GM19455 (cell line): Measurements from ENCODE around the gene GALR1.
"Not testable (repeated sequence)": the region's sequence is repeated elsewhere in the genome, so short reads cannot be mapped to it uniquely, and the experiment has no call there.

Experiments
- ATAC-seq: cut with Tn5 transposase; IDR thresholded peaks from one replicate; pipeline ENCODE4 v1.9.1; 2021; ENCODE audit not compliant: unreplicated experiment

Gene GALR1

GRCh38 chr18:77250926-77251729, 1.5 kb downstream of the GALR1 start:
- ATAC-seq = no peak

DNA sequence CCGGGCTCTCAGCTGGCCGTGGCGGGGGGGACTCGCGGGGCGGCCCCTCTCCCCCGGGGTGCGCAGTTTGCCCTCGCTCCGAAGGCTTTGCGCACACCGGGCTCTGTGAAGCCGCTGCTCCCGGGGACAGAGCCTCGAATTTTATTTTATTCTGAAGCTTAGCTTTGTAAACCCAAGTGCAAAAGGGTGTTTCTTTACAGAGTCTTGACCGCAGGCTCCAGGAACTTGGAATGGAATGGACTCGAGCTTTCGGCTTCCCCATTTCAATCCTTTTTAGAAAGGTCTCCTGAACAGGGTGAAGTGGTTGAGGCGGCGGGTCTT, 2.0 kb downstream of the GALR1 start:
- no peak for ATAC-seq

GRCh38 chr18:77254711-77255405, 5.2 kb downstream of the GALR1 start:
- ATAC-seq = no peak

DNA sequence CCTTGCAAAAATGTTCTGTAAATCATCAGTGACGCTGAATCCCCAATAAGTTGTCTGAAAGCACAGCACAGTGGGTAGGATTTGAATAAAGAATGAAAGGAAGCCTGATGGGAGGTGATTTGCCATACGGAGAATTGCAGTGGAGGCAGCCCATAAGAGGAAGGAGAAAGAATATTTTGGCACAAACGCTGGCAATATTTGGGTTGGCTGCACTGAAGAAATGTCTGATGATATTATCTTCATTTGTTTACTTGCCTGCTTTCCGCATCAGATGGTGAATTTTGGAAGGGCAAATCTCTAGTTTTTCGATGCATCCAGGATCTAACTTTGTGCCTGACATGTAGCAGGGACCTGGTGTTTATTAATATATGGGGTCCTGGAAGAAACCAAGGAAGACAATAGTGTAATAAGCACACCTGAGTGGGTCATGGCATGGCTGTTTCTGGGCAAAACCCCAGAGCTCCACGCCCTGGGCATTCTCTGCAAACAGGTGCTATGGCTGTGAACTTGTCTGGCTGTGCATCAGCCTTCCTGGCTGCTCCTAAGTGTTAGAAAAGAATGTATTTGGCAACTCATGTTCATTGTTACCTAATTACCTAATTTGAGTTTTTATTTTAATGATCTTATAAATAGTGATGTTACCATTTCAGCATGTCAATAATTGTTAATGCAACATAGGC, 5.9 kb downstream of the GALR1 start:
- ATAC-seq = no peak

DNA sequence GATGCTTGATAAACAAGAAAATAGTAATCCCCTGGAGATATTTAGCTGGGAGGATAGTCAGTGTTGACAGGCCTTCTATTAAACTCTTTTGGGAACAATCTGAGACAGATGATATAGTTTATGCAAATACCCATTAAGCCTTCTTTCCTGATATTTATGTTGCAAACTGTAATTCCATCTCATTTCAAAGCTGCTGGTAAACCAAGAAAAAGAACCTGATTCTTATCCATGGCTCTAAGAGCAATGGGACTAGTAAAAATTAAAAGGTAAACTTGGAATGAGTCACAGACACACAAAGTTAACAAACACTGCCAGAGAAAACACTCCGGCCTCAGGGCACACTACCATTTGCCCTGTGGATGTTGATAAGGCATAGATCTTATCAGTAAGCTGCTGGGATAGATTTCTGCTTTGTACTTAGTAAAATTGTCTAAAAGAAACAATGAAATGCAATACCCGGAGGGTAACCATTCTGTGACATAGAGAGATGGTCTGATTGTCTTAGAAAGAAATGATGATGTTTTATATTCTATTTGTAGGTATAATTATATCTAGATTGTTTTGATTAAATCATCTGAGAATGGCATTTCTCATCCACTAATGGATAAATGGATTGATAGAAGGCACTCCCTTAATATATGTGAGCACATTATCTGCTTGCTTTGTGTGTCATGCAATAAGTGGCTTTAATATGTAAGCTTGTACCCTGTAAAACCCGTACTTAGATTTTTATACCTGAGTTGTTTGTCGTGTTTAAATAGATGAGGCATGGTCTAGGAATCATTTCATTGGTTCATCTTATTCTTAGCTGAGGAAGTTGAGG, 13.2 kb downstream of the GALR1 start:
- no peak for ATAC-seq

GRCh38 chr18:77263466-77263763, 13.8 kb downstream of the GALR1 start:
- ATAC-seq = no peak

GRCh38 chr18:77267969-77268368, 18.3 kb downstream of the GALR1 start:
- no peak for ATAC-seq

DNA sequence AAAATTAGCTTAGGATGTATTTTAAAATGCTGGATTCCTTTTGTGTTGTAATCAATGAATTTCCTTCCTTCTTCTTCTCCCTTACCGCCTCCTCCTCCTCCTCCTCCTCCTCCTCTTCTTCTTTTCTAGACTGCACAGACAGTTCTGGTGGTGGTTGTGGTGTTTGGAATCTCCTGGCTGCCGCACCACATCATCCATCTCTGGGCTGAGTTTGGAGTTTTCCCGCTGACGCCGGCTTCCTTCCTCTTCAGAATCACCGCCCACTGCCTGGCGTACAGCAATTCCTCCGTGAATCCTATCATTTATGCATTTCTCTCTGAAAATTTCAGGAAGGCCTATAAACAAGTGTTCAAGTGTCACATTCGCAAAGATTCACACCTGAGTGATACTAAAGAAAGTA, 18.8 kb downstream of the GALR1 start:
- no peak for ATAC-seq

DNA sequence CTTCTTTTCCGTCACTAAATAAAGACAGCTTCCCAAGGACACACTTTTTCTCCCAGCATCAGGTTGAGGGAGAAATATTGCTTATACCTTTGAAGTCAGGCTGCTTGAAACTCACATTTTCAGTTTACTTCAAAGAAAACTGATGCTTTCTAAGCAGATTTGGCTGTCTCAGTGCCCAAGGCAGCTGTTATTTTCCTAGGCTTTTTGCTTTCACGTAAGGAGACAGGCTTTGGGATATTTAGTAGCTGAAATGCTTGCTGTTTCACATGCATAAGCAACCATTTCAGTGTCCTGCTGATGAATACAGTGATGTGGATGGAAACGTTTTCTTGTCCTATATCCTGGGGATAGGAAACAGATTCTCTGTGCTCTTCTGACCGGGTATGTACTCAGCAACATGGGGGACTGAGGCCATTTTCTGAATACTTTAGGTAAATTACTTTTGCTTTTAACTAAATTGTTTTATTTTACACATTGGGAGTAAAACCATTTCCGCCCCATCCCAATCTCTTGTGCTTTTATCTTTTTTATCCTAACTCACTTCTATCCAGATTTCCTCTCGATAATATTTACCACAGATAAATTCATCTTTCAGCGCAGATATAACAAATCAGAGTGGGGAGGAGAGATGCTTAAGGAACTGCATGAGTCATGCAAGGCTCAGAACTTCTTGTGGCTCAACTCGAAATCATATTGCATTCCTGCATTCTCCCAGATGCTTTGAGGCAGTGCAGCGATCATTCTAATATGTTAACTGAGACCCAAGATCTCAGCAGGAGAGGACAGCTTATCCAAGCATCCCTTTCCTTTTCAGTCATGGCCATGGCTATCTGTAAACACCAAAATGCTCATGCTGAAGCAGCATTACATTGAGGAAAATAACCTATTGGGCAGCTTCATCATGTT, 22.2 kb downstream of the GALR1 start:
- ATAC-seq = no peak

- not testable (repeated sequence) for ATAC-seq
These were observed 41.2 kb downstream of the GALR1 start for GRCh38 chr18:77290841-77291240.

DNA sequence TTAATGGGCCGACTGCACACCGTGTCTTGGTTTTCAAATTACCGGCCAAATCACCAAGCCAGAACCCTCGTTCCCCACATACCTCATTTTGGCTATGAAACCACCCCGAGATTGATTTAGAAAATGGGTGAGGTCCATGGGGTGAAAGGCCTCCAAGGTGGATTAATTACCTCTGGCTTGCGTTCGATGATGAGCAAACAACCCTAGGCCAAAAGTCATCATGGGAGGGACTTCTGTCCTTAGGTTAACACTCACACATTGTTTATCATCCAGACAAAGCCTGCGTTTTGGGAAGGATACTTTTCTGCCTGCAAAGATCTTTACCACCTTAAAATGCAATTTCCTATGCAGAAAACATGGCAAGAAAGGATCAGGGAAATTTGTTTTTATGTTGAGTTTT, 48.5 kb downstream of the GALR1 start:
- ATAC-seq = no peak

- ATAC-seq = no peak
These were observed 50.1 kb downstream of the GALR1 start for GRCh38 chr18:77299706-77300105.

- no peak for ATAC-seq
These were observed 50.9 kb downstream of the GALR1 start for GRCh38 chr18:77300579-77300978.

DNA sequence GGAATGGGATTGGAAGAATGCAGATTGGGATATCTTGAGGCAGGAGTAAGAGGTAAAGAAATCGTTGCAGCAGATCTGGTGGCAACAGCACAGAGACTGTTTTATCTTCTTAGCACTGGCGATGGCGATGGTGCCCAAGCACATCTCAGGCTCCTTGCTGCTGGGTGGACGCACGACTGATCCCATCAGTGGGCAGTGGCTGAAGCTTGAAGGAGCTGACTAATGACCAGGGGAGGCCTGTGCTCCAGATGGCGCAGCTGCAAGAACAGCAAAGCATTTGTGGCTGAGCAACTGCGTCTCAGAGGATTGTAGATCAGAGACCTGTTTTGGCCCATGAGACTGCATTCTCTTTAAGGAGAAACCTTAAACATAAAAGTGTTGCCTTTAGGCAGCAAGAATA, 54.6 kb downstream of the GALR1 start:
- ATAC-seq = no peak

DNA sequence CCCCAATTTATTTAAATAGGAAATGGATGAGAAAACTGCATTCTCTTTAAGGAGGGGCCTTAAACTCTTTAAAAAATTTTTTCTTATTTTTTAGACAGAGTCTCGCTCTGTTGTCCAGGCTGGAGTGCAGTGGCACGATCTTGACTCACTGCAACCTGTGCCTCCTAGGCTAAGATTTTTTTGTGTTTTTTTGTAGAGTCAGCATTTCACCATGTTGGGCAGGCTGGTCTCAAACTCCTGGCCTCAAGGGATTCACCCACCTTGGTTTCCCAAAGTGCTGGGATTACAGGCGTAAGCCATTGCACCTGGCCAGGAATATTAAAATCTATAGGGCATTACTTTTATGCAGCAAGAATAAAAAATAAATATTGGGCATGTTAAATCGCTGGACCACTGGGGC, 56.0 kb downstream of the GALR1 start:
- ATAC-seq = no peak

DNA sequence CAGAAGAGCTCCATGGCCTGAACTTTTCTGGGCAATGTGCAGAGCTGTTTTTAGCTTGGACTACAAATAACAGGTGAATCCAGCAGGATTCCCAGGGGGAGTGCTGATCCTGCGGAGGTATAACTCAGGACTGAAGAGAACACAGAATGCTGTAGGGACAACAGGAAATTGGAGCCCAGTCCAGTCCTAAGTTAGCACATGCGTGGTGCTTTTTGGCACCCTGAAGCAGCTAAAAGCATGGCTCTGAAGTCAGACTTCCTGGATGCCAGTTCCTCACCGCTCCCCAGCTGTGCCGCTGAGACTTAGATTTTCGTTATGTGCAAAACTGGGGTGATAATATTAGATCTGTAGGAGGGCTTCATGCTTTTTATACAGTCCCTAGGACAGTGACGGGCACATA, 58.6 kb downstream of the GALR1 start:
- no peak for ATAC-seq

GRCh38 chr18:77314511-77314910, 64.9 kb downstream of the GALR1 start:
- no peak for ATAC-seq

DNA sequence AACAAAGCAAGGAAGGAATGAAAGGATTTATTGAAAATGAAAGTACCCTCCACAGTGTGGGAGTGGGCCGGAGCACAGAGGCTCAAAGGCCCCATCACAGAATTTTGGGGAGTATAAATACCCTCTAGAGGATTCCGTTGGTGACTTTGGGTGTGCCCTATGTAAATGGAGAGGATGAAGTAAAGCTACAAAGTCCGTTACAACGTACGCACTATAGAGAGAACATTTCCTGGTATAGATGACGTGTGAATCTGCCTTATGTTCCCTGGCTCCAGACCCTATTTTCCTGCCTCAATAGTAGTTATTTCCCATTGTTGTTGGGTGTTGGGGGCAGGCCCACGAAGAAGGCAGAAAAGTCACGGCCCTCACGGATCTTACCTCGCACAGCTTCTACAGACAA, 65.3 kb downstream of the GALR1 start:
- no peak for ATAC-seq

GRCh38 chr18:77316008-77316407, 66.4 kb downstream of the GALR1 start:
- no peak for ATAC-seq

DNA sequence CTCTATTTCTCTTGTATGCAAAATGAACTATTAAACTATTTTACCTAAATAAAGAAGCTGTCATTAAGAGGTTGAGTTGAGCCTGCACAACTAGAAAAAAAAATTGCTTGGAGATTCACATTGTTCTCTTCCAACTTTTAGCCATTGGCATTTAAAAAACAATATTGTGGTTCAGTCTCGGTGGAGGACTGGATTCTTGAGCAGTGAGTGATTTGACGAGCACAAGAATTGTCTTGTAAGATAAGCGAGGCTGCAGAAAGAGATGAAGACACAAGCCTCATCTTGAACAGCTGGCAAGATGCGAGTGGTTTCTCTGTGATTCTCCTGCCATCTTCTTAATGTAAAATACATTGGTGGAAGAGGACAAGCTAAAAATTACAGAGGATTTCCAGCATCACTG, 67.0 kb downstream of the GALR1 start:
- no peak for ATAC-seq
